WTC11 (cell line): Measurements from ENCODE around the gene CCDC149. TPM values are rescaled to one million over a fixed set of nuclear protein-coding genes. Genes with fewer than 3 reads are reported as not detected.

Source experiments
- ATAC-seq: fragments of 200-7000 bp; cut with Tn5 transposase; 2 replicates; pipeline ENCODE4 v1.10.0; 2021; ENCODE audit warnings: mild to moderate bottlenecking, moderate library complexity
- CTCF ChIA-PET: fragments of 300-600 bp; sonication (Branson Sonifier 250); formaldehyde crosslinking; loops from one replicate; lab custom pipeline; 2021; ENCODE audit warnings: antibody characterized with exemption; lab: Charles Lee
- POLR2A ChIA-PET: fragments of 350-600 bp; sonication (Branson Sonifier 250); formaldehyde crosslinking; loops from one replicate; lab custom pipeline; 2021; ENCODE audit warnings: antibody characterized with exemption; lab: Charles Lee
- DNase-seq: peaks from one replicate; pipeline ENCODE4 v3.0.0; 2021; ENCODE audit warnings: low spot score
- H3K27ac Mint-ChIP-seq: 2 replicates; pipeline ENCODE4 v1.8.0; 2021; ENCODE audit warnings: mixed read lengths
- H3K27me3 Mint-ChIP-seq: 2 replicates; pipeline ENCODE4 v1.8.0; 2021; ENCODE audit warnings: low read depth, mild to moderate bottlenecking, moderate library complexity, mixed read lengths
- H3K36me3 Mint-ChIP-seq: 2 replicates; pipeline ENCODE4 v1.8.0; 2021; ENCODE audit warnings: mixed read lengths
- H3K4me1 Mint-ChIP-seq: 2 replicates; pipeline ENCODE4 v1.8.0; 2022; ENCODE audit warnings: mixed read lengths
- H3K4me3 Mint-ChIP-seq: 2 replicates; pipeline ENCODE4 v1.8.0; 2021; ENCODE audit warnings: mild to moderate bottlenecking, moderate library complexity, mixed read lengths
- H3K9me3 Mint-ChIP-seq: 2 replicates; pipeline ENCODE4 v1.8.0; 2021; ENCODE audit warnings: mixed read lengths
- CBFB ChIP-seq: sonication (generic); formaldehyde crosslinking; IDR thresholded peaks from 2 replicates; pipeline ENCODE4 v1.8.1; 2022; ENCODE audit warnings: mild to moderate bottlenecking, low read depth, missing genetic modification reagents
- CREM ChIP-seq: sonication (generic); formaldehyde crosslinking; IDR thresholded peaks from 2 replicates; pipeline ENCODE4 v1.8.1; 2022; ENCODE audit warnings: mild to moderate bottlenecking, missing genetic modification reagents, moderate library complexity
- FOXJ3 ChIP-seq: sonication (generic); formaldehyde crosslinking; IDR thresholded peaks from 2 replicates; pipeline ENCODE4 v1.9.0; 2021; ENCODE audit warnings: missing genetic modification reagents, mild to moderate bottlenecking, borderline replicate concordance
- GRHL2 ChIP-seq: fragments of 250-450 bp; sonication (Bioruptor Pico); IDR thresholded peaks from 2 replicates; pipeline ENCODE4 v1.8.0; 2022; ENCODE audit warnings: mild to moderate bottlenecking, moderate library complexity; ENCODE audit not compliant: insufficient replicate concordance, severe bottlenecking
- JUN ChIP-seq: sonication (generic); formaldehyde crosslinking; IDR thresholded peaks from 2 replicates; pipeline ENCODE4 v1.8.0; 2023; ENCODE audit warnings: mild to moderate bottlenecking, missing genetic modification reagents
- KAT7 ChIP-seq: sonication (generic); formaldehyde crosslinking; IDR thresholded peaks from 2 replicates; pipeline ENCODE4 v1.8.1; 2023; ENCODE audit warnings: missing genetic modification reagents, mild to moderate bottlenecking, borderline replicate concordance
- MYBL2 ChIP-seq: sonication (generic); formaldehyde crosslinking; IDR thresholded peaks from 2 replicates; pipeline ENCODE4 v1.8.1; 2023; ENCODE audit warnings: mild to moderate bottlenecking, moderate library complexity, missing genetic modification reagents
- OVOL2 ChIP-seq: fragments of 250-450 bp; sonication (Bioruptor Pico); IDR thresholded peaks from 2 replicates; pipeline ENCODE4 v1.9.0; 2021; ENCODE audit warnings: mild to moderate bottlenecking, borderline replicate concordance
- RELA ChIP-seq: sonication (generic); formaldehyde crosslinking; IDR thresholded peaks from 2 replicates; pipeline ENCODE4 v1.8.1; 2022; ENCODE audit warnings: missing genetic modification reagents, mild to moderate bottlenecking, borderline replicate concordance
- SMAD3 ChIP-seq: sonication (generic); formaldehyde crosslinking; IDR thresholded peaks from 2 replicates; pipeline ENCODE4 v1.8.0; 2022; ENCODE audit warnings: missing genetic modification reagents, mild to moderate bottlenecking, borderline replicate concordance
- TEAD4 ChIP-seq: sonication (generic); formaldehyde crosslinking; IDR thresholded peaks from 2 replicates; pipeline ENCODE4 v1.8.0; 2022; ENCODE audit warnings: mild to moderate bottlenecking, missing genetic modification reagents
- TP53 ChIP-seq: sonication (generic); formaldehyde crosslinking; IDR thresholded peaks from 2 replicates; pipeline ENCODE4 v1.8.1; 2023; ENCODE audit warnings: mild to moderate bottlenecking, missing genetic modification reagents
- ZNF121 ChIP-seq: sonication (generic); formaldehyde crosslinking; IDR thresholded peaks from 2 replicates; pipeline ENCODE4 v1.8.0; 2023; ENCODE audit warnings: missing genetic modification reagents
- ZNF219 ChIP-seq: sonication (generic); formaldehyde crosslinking; IDR thresholded peaks from 2 replicates; pipeline ENCODE4 v1.8.0; 2023; ENCODE audit warnings: missing genetic modification reagents, mild to moderate bottlenecking, borderline replicate concordance
- ZNF317 ChIP-seq: sonication (generic); formaldehyde crosslinking; IDR thresholded peaks from 2 replicates; pipeline ENCODE4 v1.8.1; 2023; ENCODE audit warnings: low read depth, mild to moderate bottlenecking, moderate library complexity, missing genetic modification reagents, borderline replicate concordance
- ZNF423 ChIP-seq: fragments of 250-450 bp; sonication (Bioruptor Pico); IDR thresholded peaks from 2 replicates; pipeline ENCODE4 v2.1.2; 2022; ENCODE audit warnings: mild to moderate bottlenecking, moderate library complexity
- total RNA-seq: library from RNA; stranded (reverse); gene quantifications from 3 replicates; pipeline ENCODE4 v1.2.3, GENCODE V29; 2021
- TF ChIP-seq, protein P1 (sequence below): sonication (generic); formaldehyde crosslinking; IDR thresholded peaks from 2 replicates; pipeline ENCODE4 v1.8.1; 2023; ENCODE audit warnings: mild to moderate bottlenecking, moderate library complexity, missing genetic modification reagents
- TF ChIP-seq, protein P2 (sequence below): sonication (generic); formaldehyde crosslinking; IDR thresholded peaks from 2 replicates; pipeline ENCODE4 v1.8.1; 2022; ENCODE audit warnings: low read depth, missing genetic modification reagents, borderline replicate concordance
- TF ChIP-seq, protein P3 (sequence below): sonication (generic); formaldehyde crosslinking; IDR thresholded peaks from 2 replicates; pipeline ENCODE4 v1.8.0; 2022; ENCODE audit warnings: mild to moderate bottlenecking, missing genetic modification reagents
- TF ChIP-seq, protein P4 (sequence below): sonication (generic); formaldehyde crosslinking; IDR thresholded peaks from 2 replicates; pipeline ENCODE4 v1.8.1; 2022; ENCODE audit warnings: missing genetic modification reagents, borderline replicate concordance
- TF ChIP-seq, protein P5 (sequence below): sonication (generic); formaldehyde crosslinking; conservative IDR thresholded peaks from 2 replicates; pipeline ENCODE4 v1.8.1; 2022; ENCODE audit warnings: mild to moderate bottlenecking, missing genetic modification reagents

CCDC149 gene
- total RNA-seq, 1 experiment from 2014 or later = 3.9 TPM

DNA sequence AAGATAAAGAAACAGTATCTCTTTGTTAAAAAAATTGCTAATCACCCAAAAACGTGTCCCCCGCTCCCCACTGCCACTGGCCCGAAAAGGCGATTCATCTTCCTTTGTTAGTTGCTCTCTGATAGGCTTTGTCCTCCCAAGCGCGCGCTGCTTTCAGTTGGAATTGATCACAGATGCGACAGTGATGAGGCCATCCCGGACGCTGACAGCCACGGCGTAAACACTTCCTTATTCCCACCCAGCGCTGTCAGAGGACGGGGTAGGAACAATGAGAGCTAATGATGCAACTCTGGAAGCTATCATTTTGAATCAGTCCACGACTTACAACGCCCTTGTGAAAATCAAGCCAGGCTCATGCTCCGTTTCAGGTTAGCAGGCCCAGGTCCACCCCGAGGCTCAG is 96.0 kb downstream of the CCDC149 start:
- Mint-ChIP-seq H3K4me3 (no peak overlapping the region), H3K4me1 (peaks cover 3% of the 10 kb centered on the region; the same call in 1 of the 2 replicates), H3K36me3 (peaks cover 7% of the 10 kb centered on the region), H3K27ac (no peak overlapping the region), H3K27me3 (peaks cover 7% of the 10 kb centered on the region; the same call in 1 of the 2 replicates), H3K9me3 (peaks cover 8% of the 10 kb centered on the region)
- ChIA-PET CTCF (no interaction called here), POLR2A (interaction anchor here (0.6 kb wide), 1 partner anchor 11 kb away, joined by 3 read pairs; no protein-coding TSS in a partner anchor)
- no peak for ATAC-seq
- TF ChIP-seq KAT7 (CRISPR knock-in tag) (no peak), ZNF219 (CRISPR knock-in tag) (no peak), CREM (CRISPR knock-in tag) (no peak), OVOL2 (CRISPR knock-in tag) (no peak), FOXJ3 (CRISPR knock-in tag) (no peak), ZNF317 (no peak), TEAD4 (no peak), JUN (CRISPR knock-in tag) (no peak), GRHL2 (CRISPR knock-in tag) (no peak), RELA (no peak)
- TF ChIP-seq, protein P1, sequence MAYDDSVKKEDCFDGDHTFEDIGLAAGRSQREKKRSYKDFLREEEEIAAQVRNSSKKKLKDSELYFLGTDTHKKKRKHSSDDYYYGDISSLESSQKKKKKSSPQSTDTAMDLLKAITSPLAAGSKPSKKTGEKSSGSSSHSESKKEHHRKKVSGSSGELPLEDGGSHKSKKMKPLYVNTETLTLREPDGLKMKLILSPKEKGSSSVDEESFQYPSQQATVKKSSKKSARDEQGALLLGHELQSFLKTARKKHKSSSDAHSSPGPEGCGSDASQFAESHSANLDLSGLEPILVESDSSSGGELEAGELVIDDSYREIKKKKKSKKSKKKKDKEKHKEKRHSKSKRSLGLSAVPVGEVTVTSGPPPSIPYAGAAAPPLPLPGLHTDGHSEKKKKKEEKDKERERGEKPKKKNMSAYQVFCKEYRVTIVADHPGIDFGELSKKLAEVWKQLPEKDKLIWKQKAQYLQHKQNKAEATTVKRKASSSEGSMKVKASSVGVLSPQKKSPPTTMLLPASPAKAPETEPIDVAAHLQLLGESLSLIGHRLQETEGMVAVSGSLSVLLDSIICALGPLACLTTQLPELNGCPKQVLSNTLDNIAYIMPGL (CRISPR knock-in tag) = no peak
- TF ChIP-seq, protein P2, sequence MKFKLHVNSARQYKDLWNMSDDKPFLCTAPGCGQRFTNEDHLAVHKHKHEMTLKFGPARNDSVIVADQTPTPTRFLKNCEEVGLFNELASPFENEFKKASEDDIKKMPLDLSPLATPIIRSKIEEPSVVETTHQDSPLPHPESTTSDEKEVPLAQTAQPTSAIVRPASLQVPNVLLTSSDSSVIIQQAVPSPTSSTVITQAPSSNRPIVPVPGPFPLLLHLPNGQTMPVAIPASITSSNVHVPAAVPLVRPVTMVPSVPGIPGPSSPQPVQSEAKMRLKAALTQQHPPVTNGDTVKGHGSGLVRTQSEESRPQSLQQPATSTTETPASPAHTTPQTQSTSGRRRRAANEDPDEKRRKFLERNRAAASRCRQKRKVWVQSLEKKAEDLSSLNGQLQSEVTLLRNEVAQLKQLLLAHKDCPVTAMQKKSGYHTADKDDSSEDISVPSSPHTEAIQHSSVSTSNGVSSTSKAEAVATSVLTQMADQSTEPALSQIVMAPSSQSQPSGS (CRISPR knock-in tag) = no peak
- no peak for DNase-seq

DNA sequence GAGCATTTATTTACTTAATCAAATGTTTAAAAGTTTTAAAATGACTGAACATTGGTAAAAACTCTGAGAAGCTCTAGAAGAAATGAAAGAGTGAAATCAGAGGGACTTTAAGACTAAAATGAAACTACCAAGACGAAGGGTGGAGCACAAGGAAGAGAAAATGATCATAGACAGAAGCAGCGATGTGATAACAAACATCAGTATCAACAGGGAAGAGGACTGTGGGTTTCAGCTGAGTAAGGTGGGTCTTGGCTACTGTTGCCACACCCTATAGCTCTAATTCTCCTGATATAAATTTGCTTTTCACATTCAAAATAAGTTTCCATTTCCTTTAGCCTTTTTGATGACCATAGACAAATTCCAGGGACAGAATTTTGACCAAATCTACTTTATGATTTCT is 99.1 kb downstream of the CCDC149 start:
- POLR2A ChIA-PET = no interaction called here

More for the DNA sequence above, 99.1 kb downstream of the CCDC149 start:
- no peak overlapping the region for H3K4me3 Mint-ChIP-seq
- H3K4me1 Mint-ChIP-seq = peaks cover 8% of the 10 kb centered on the region
- peaks cover 7% of the 10 kb centered on the region for H3K36me3 Mint-ChIP-seq
- DNase-seq (no peak), ATAC-seq (no peak)
- CTCF ChIA-PET = no interaction called here
- H3K27me3 Mint-ChIP-seq = peaks cover 7% of the 10 kb centered on the region; the same call in 1 of the 2 replicates
- TF ChIP-seq, protein P3, sequence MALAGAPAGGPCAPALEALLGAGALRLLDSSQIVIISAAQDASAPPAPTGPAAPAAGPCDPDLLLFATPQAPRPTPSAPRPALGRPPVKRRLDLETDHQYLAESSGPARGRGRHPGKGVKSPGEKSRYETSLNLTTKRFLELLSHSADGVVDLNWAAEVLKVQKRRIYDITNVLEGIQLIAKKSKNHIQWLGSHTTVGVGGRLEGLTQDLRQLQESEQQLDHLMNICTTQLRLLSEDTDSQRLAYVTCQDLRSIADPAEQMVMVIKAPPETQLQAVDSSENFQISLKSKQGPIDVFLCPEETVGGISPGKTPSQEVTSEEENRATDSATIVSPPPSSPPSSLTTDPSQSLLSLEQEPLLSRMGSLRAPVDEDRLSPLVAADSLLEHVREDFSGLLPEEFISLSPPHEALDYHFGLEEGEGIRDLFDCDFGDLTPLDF (CRISPR knock-in tag) = no peak
- no peak for TF ChIP-seq JUN (CRISPR knock-in tag)
- TF ChIP-seq CBFB = no peak
- no peak for TF ChIP-seq MYBL2 (CRISPR knock-in tag)
- no peak for TF ChIP-seq SMAD3 (CRISPR knock-in tag)
- no peak for TF ChIP-seq ZNF423
- TF ChIP-seq TP53 (CRISPR knock-in tag) = no peak
- TF ChIP-seq, protein P4, sequence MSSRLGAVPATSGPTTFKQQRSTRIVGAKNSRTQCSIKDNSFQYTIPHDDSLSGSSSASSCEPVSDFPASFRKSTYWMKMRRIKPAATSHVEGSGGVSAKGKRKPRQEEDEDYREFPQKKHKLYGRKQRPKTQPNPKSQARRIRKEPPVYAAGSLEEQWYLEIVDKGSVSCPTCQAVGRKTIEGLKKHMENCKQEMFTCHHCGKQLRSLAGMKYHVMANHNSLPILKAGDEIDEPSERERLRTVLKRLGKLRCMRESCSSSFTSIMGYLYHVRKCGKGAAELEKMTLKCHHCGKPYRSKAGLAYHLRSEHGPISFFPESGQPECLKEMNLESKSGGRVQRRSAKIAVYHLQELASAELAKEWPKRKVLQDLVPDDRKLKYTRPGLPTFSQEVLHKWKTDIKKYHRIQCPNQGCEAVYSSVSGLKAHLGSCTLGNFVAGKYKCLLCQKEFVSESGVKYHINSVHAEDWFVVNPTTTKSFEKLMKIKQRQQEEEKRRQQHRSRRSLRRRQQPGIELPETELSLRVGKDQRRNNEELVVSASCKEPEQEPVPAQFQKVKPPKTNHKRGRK (CRISPR knock-in tag) = no peak
- TF ChIP-seq, protein P5, sequence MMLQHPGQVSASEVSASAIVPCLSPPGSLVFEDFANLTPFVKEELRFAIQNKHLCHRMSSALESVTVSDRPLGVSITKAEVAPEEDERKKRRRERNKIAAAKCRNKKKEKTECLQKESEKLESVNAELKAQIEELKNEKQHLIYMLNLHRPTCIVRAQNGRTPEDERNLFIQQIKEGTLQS = no peak
- TF ChIP-seq ZNF121 (CRISPR knock-in tag) = no peak
- peaks cover 9% of the 10 kb centered on the region for H3K9me3 Mint-ChIP-seq
- no peak overlapping the region for H3K27ac Mint-ChIP-seq
